ENCODE data around the gene SLFN14. TPM values are rescaled to one million over a fixed set of nuclear protein-coding genes. Genes with fewer than 3 reads are reported as not detected.

SLFN14 gene
- total RNA-seq, result not detected in 2 replicates

DNA sequence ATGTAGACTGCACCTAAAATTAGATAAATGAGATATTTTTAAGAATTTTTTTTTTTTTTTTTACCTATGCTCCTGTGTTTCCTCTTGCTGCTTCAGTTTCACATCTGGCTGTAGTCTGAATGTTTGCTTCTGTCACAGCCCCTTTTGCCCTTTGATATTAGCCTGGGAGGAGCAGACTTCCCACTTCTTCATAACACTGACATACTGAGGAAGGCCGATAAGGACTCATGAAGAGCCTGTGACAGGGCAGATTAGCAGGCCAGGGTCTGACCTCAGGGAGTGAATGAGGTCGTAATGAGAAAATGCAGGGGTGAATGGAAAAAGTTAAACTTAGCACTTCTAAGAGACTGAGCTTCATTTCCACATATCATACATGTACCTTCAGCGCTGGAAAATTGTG is at the start of gene SLFN14:
Gene SLFN14, minus strand, starts transcription at position 117 of the 400 bp plus-strand sequence. CDS start 2,757 bp downstream, outside the sequence.
- intact Hi-C loops (cut with micrococcal nuclease), result loop anchor here (10.0 kb wide), 1 partner anchor 244 kb away; the partner anchor contains the start of gene TAF15

- intact Hi-C loops (cut with micrococcal nuclease), result no loop called here
Measured at GRCh38 chr17:35609831-35610230, 49.2 kb upstream of the SLFN14 start.

DNA sequence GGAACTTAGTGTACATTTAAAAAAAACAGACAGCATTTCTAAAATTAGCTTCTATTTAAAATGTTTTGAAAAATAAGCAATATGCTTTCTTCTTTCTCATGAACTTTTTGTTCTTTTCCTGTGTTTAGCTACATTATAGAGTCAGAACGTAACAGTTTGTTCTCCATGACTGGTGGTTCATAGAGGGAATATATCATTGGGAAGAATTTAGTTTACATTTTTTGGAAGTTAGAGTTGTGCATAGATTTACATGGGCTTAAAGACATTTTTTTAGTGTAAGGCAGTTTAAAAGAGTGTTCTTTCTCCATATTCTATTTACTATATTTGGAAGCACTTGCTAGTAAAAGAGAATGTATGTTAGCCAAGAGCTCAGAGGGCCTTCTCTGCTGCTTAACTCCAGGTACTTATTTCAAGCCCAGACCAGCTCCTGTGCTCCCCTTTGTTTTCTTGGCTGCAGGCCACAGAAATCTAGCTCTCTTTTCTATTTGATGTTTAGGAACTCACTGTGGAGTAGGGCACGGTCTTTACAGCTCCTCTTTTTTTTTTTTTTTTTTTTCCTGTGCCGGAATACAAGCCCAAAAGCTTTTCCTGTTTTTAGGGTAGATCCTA is 46.7 kb upstream of the SLFN14 start:
- intact Hi-C loops (cut with micrococcal nuclease), result no loop called here

- intact Hi-C loops (cut with micrococcal nuclease), result no loop called here
Measured at GRCh38 chr17:35605678-35606077, 45.1 kb upstream of the SLFN14 start.

DNA sequence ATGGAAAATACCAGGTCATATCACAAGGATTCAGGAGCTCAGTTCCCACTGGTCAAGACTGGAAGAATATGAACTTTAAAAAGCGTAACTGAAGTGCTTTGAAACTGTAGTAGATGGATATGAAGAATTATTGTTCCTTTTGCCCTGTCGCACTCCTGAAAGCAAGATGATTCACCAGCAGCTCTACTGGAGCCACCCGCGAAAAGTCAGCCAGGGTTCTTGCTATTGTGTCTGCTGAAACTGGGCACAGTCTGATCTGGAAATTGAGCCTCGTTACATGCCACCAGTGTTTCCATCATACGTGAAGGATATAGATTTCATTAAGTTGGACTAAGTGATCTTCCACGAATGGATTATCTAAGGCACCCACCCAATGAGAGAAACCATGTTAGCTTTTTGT is 43.1 kb upstream of the SLFN14 start:
- intact Hi-C loops (cut with micrococcal nuclease), result no loop called here

DNA sequence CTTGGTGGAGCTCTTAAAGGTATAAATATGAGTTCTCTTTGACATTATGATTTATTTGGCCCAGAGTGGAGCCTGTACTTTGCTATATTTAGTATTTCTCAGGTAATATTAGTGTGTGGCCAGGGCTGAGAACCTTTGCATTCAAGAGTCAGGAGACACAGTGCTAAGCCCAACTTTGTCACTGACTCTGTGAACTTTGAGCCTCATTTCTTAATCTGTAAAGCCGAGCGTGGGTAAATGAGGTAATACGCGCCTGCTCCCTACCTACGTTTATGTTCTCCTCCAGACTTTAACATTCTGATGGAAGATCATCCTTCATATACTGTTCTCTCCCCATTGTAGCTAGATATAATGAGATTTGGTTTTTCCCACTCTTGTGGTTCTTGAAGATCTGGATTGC is 37.0 kb upstream of the SLFN14 start:
- intact Hi-C loops (cut with micrococcal nuclease), result no loop called here

- intact Hi-C loops (cut with micrococcal nuclease), result no loop called here
Measured at GRCh38 chr17:35596530-35597233, 36.1 kb upstream of the SLFN14 start.

GRCh38 chr17:35596072-35596471 is 35.5 kb upstream of the SLFN14 start:
- intact Hi-C loops (cut with micrococcal nuclease), result no loop called here

DNA sequence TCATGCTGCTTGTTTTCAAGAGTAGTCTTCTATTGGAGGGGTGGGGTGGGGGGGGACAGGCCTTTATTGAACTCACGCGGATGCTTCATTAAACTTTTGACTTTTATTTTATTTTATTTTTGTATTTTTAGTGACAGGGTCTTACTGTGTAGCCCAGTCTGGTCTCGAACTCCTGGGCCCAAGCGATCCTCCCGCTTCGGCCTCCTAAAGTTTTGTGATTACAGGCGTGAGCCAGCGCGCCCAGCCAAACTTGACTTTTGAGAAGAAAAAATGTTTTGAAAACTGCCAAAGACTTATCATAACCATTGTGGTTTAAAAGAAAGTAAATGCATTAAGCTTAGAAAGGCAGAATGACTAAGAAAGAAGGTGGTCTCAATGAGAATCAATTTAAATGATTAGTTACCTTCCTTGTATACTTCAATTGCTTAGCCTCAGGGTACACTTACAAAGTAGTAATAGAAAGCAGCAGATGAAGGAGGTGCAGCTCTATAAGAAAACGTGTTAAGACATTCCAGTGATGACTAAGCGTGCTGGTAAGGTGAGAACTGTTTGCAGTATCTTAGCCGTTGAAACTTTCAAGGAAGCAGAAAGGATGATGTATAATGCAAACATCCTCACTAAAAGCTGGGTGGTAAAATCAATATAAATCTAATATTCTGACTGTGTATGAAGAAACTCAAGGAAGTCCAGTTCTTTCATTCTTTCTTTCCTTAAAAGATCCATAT is 27.7 kb upstream of the SLFN14 start:
- intact Hi-C loops (cut with micrococcal nuclease), result loop anchor here (1.0 to 5.0 kb wide), 2 partner anchors 346 to 446 kb away; partner anchors contain the start of gene NLE1

DNA sequence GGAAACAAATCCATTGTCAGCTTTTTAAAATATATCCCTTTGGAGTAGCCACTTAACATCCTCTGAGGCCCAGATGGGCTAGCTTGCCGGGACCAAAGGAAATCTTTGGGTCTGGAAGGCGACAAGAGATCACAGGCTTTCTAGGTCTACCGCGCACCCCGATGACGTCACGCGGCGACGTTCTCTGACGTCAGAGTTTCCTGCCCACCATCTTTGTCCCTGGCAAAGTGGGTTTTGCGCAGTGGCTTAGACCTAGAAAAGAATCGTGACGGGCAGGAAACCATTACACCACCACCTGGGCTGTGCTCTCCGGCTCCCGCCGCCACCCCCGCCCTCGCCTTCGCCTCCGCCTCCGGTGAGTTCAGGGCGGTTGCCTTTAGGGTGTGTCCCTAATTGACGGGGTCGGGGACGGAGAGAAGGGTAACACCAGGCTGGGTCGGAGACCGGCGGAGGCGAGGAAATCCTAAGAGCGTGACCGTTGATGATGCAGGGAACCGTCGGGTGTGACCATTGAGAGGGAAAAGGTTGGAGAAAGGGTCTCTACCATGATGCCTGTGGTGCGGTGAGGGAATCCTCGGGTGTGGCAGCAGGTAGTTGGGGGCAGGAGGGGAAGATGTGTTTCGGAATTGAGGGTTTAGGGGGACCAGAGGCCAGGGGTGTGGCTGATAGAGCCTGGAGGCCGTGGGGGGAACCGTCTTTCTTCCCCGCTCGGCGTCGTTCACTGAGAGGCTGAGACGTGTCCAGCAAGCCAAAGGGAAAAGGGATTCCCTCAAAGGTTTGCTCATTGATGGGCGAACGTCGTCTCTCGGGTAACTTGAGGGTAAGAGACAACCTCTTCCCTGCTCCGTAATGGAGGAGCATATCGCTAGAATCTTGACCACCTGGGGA is 26.7 kb upstream of the SLFN14 start, which contains the start of gene AP2B1:
Gene AP2B1, plus strand, starts transcription at position 249 of the 888 bp plus-strand sequence. CDS start 6,709 bp downstream, outside the sequence.
- intact Hi-C loops (cut with micrococcal nuclease), result loop anchor here (1.0 to 5.0 kb wide), 5 partner anchors 9 to 627 kb away; partner anchors contain the start of genes CCT6B, NLE1, PEX12 and ZNF830

GRCh38 chr17:35586569-35587073 is 26.0 kb upstream of the SLFN14 start:
- intact Hi-C loops (cut with micrococcal nuclease), result loop anchor here (1.0 to 5.0 kb wide), 5 partner anchors 8 to 626 kb away; partner anchors contain the start of genes CCT6B, NLE1, PEX12 and ZNF830

DNA sequence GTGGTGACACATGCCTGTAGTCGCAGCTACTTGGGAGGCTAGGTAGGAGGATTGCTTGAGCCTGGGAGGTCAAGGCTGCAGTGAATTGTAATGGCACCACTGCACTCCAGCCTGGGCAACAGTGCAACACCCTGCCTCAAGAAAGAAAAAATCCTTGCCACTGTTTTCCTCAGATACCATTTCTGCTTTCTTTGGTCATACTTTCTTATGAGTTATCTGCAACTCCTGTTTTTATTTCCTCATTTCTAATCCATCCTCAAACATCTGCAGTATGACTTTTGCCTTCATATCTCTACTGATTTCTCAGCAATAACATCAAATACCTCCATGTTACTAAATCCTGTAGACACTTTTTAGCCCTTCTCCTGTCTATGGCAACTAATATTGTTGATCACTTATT is 23.4 kb upstream of the SLFN14 start:
- intact Hi-C loops (cut with micrococcal nuclease), result no loop called here

DNA sequence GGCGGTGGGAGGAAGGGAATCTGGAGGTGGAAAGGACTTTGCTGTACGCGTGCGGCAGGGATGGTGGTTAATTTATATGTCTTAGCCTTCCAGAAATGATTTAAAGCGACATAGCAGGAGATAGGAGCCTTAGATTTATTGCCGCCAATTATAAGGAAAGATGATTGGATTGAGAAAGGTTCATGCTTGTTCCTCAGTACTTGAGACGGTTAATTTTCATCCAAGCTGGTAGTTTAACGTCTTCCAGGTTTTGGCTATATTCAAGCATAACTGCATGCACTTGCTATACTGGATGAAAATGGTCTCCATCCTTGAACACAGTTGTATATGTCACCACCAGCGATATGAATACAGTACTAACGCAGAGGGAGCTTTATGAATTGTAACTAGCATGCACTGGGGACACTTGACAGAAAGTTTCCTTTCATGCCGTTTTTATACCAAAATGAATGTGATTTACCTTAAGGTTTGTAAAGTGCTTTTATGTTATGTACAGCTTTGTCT is 18.4 kb upstream of the SLFN14 start:
- intact Hi-C loops (cut with micrococcal nuclease), result loop anchor here (1.0 to 2.0 kb wide), 4 partner anchors 8 to 336 kb away; partner anchors contain the start of genes AP2B1 and SLFN5

GRCh38 chr17:35578197-35578928 is 17.7 kb upstream of the SLFN14 start, which contains the start of gene PEX12:
PEX12 (minus strand) TSS chr17:35578571; CDS start chr17:35578021, 550 bp downstream.
- intact Hi-C loops (cut with micrococcal nuclease), result loop anchor here (1.0 to 2.0 kb wide), 4 partner anchors 9 to 336 kb away; partner anchors contain the start of genes AP2B1 and SLFN5

GRCh38 chr17:35577830-35578196 is 17.2 kb upstream of the SLFN14 start:
- intact Hi-C loops (cut with micrococcal nuclease), result loop anchor here (1.0 to 2.0 kb wide), 4 partner anchors 9 to 335 kb away; partner anchors contain the start of genes AP2B1 and SLFN5

- intact Hi-C loops (cut with micrococcal nuclease), result no loop called here
Measured at GRCh38 chr17:35575759-35576158, 15.1 kb upstream of the SLFN14 start.

DNA sequence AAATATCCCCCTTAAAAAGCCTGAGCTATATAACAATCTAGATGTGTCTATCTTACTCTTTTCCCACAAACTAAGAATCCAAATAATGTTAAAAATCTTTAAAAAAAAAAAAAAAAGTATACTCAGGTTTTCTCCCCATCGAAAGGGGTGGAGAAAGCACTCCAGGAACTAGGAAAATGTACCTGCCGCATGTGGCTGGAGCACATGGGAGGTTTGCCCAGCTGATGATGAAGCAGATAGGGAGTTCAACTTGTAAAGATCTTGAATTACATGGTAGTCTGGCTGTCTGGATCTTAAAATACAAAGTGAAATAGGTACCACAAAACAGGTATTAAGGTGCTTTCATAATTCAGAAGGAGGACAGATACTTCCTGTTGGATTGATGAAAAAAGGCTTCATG is 8.8 kb upstream of the SLFN14 start:
- intact Hi-C loops (cut with micrococcal nuclease), result loop anchor here (10.0 kb wide), 1 partner anchor 235 kb away; the partner anchor contains the start of gene TAF15

DNA sequence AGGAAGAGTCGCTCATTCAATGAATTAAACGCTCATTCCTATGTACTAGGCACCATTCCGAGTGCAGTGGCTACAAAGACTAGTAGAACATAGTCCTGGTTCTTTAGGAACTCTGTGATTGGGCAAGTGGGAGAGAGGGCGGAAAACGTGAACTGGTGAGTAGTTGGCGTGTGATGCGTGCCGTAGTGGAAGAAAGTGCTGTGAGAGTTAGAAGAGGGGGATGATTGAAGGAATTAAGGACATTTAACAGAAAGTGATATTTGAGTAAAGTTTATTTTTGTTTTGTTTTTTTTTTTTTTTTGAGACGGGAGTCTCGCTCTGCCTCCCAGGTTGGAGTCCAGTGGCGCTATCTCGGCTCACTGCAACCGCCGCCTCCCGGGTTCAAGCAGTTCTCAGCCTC is 7.9 kb upstream of the SLFN14 start:
- intact Hi-C loops (cut with micrococcal nuclease), result loop anchor here (1.0 to 10.0 kb wide), 3 partner anchors 10 to 236 kb away; partner anchors contain the start of genes AP2B1, PEX12 and TAF15

DNA sequence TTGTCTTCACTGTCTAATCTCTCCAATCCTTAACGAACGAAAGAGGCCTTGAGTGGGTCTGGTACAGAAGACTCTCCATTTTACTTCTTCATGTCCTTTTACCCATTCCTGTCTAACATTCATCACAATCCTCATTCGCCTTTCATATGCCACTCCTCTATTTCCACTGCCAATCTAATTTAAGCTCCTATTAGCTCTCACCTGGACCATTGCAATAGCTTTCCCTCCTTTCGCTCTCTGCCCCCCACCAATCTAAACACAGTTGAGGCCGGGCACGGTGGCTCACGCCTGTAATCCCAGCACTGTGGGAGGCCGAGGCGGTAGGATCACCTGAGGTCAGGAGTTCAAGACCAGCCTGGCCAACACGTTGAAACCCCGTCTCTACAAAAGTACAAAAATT is 6.3 kb upstream of the SLFN14 start:
- intact Hi-C loops (cut with micrococcal nuclease), result loop anchor here (10.0 kb wide), 1 partner anchor 238 kb away; the partner anchor contains the start of gene TAF15
